Bone marrow (tissue), 2 donors: ENCODE data around the gene CRTC2.
A peak's percentile ranks its signal among the peaks of the same experiment; 100 is the strongest.
"Not testable (repeated sequence)": the region's sequence is repeated elsewhere in the genome, so short reads cannot be mapped to it uniquely, and the experiment has no call there.

ENCODE experiments used
- DNase-seq, 2 donors: peaks; one replicate each; lab custom pipeline; 2025; lab: John Stamatoyannopoulos, UW

The CRTC2 gene

GRCh38 chr1:153929426-153929825 lies 29.0 kb downstream of the CRTC2 start:
- DNase-seq = no peak

GRCh38 chr1:153928791-153929341 lies 29.5 kb downstream of the CRTC2 start:
- DNase-seq = no peak

- no peak for DNase-seq
These were observed 30.2 kb downstream of the CRTC2 start for GRCh38 chr1:153928245-153928644.

- DNase-seq = no peak
These were observed 32.0 kb downstream of the CRTC2 start for GRCh38 chr1:153926405-153926804.

GRCh38 chr1:153922972-153923925 lies 35.2 kb downstream of the CRTC2 start, which contains the start of gene GATAD2B:
TSS of gene GATAD2B (minus strand) at chr1:153922972. CDS start at chr1:153828347, 94,625 bp downstream.
- peak; percentile 98 to 100 for DNase-seq

- DNase-seq = peak in 1 of 2 donors; percentile 50
These were observed 36.1 kb downstream of the CRTC2 start for GRCh38 chr1:153922076-153922971.

GRCh38 chr1:153921803-153922075 lies 36.7 kb downstream of the CRTC2 start:
- DNase-seq = no peak

- no peak for DNase-seq
These were observed 37.2 kb downstream of the CRTC2 start for GRCh38 chr1:153921080-153921802.

- DNase-seq = peak in 1 of 2 donors; percentile 66
These were observed 38.2 kb downstream of the CRTC2 start for GRCh38 chr1:153919876-153920852.

GRCh38 chr1:153916297-153916696 lies 42.1 kb downstream of the CRTC2 start:
- DNase-seq = no peak

- no peak for DNase-seq
These were observed 46.1 kb downstream of the CRTC2 start for GRCh38 chr1:153912349-153912748.

GRCh38 chr1:153910560-153910959 lies 47.9 kb downstream of the CRTC2 start:
- not testable (repeated sequence) for DNase-seq

- no peak for DNase-seq
These were observed 50.3 kb downstream of the CRTC2 start for GRCh38 chr1:153908071-153908470.

GRCh38 chr1:153907134-153907533 lies 51.3 kb downstream of the CRTC2 start:
- no peak for DNase-seq

GRCh38 chr1:153906396-153906795 lies 52.0 kb downstream of the CRTC2 start:
- no peak for DNase-seq

GRCh38 chr1:153905908-153906307 lies 52.5 kb downstream of the CRTC2 start:
- not testable (repeated sequence) for DNase-seq

- no peak for DNase-seq
These were observed 54.5 kb downstream of the CRTC2 start for GRCh38 chr1:153903841-153904455.

- DNase-seq = no peak
These were observed 58.9 kb downstream of the CRTC2 start for GRCh38 chr1:153899509-153899908.
